WTC11 (cell line): ENCODE measurements around the gene MND1.

Source experiments
- CREB1 ChIP-seq: sonication (generic); formaldehyde crosslinking; IDR thresholded peaks from 2 replicates; pipeline ENCODE4 v1.8.0; 2023; ENCODE audit warnings: mild to moderate bottlenecking, missing genetic modification reagents
- ELF4 ChIP-seq: sonication (generic); formaldehyde crosslinking; IDR thresholded peaks from 2 replicates; pipeline ENCODE4 v1.8.1; 2022; ENCODE audit warnings: low read depth, mild to moderate bottlenecking, moderate library complexity, missing genetic modification reagents
- ETV6 ChIP-seq: sonication (generic); formaldehyde crosslinking; IDR thresholded peaks from 2 replicates; pipeline ENCODE4 v1.8.1; 2022; ENCODE audit warnings: mild to moderate bottlenecking, missing genetic modification reagents
- FOXK1 ChIP-seq: sonication (generic); formaldehyde crosslinking; IDR thresholded peaks from 2 replicates; pipeline ENCODE4 v1.8.0; 2022; ENCODE audit warnings: mild to moderate bottlenecking, moderate library complexity, missing genetic modification reagents
- NR1H2 ChIP-seq: sonication (generic); formaldehyde crosslinking; IDR thresholded peaks from 2 replicates; pipeline ENCODE4 v1.9.0; 2021; ENCODE audit warnings: mild to moderate bottlenecking, moderate library complexity, missing genetic modification reagents
- NR2C2 ChIP-seq: sonication (generic); formaldehyde crosslinking; IDR thresholded peaks from 2 replicates; pipeline ENCODE4 v1.8.0; 2022; ENCODE audit warnings: mild to moderate bottlenecking, missing genetic modification reagents
- SP1 ChIP-seq: sonication (generic); formaldehyde crosslinking; conservative IDR thresholded peaks from 2 replicates; pipeline ENCODE4 v1.8.1; 2022; ENCODE audit warnings: missing genetic modification reagents
- TEAD1 ChIP-seq: sonication (generic); formaldehyde crosslinking; IDR thresholded peaks from 2 replicates; pipeline ENCODE4 v1.8.0; 2022; ENCODE audit warnings: mild to moderate bottlenecking, missing genetic modification reagents
- TF ChIP-seq, protein P1 (sequence below): sonication (generic); formaldehyde crosslinking; IDR thresholded peaks from 2 replicates; pipeline ENCODE4 v1.8.0; 2022; ENCODE audit warnings: mild to moderate bottlenecking, missing genetic modification reagents
- TF ChIP-seq, protein P2 (sequence below): fragments of 250-450 bp; sonication (Bioruptor Pico); IDR thresholded peaks from 2 replicates; pipeline ENCODE4 v2.1.2; 2022; ENCODE audit warnings: mild to moderate bottlenecking, moderate library complexity
- TF ChIP-seq, protein P3 (sequence below): sonication (generic); formaldehyde crosslinking; conservative IDR thresholded peaks from 2 replicates; pipeline ENCODE4 v1.8.1; 2022; ENCODE audit warnings: mild to moderate bottlenecking, missing genetic modification reagents
- TF ChIP-seq, protein P4 (sequence below): fragments of 200-600 bp; IDR thresholded peaks from 2 replicates; pipeline ENCODE4 v1.8.0; 2022; ENCODE audit warnings: antibody characterized with exemption
- TF ChIP-seq, protein P5 (sequence below): fragments of 250-450 bp; sonication (Bioruptor Pico); IDR thresholded peaks from 2 replicates; pipeline ENCODE4 v1.8.0; 2021; ENCODE audit warnings: mild to moderate bottlenecking
- TF ChIP-seq, protein P6 (sequence below): fragments of 250-450 bp; sonication (Bioruptor Pico); IDR thresholded peaks from 2 replicates; pipeline ENCODE4 v1.9.0; 2021; ENCODE audit warnings: mild to moderate bottlenecking

DNA sequence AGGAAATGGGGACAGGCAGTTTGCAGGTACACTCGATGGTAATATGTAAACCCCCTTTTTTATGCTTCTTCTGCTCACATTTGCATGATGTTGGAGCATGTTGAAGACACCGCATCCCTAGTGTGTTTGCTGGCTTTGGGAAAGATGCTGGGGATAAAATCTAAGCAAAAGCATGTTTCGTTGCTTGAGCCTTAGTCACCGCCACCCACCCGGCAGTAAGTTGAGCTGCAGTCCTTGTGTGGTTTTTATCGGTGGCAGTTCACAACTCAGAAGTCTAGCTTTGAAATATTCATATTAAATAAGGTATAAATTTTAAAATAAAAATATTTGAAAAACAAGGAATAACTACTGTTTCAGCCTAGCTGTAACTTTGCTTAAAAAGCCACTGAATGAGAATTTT is 21.7 kb upstream of the MND1 start:
- TF ChIP-seq, protein P1, sequence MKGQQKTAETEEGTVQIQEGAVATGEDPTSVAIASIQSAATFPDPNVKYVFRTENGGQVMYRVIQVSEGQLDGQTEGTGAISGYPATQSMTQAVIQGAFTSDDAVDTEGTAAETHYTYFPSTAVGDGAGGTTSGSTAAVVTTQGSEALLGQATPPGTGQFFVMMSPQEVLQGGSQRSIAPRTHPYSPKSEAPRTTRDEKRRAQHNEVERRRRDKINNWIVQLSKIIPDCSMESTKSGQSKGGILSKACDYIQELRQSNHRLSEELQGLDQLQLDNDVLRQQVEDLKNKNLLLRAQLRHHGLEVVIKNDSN, result no peak
- TF ChIP-seq, protein P2, sequence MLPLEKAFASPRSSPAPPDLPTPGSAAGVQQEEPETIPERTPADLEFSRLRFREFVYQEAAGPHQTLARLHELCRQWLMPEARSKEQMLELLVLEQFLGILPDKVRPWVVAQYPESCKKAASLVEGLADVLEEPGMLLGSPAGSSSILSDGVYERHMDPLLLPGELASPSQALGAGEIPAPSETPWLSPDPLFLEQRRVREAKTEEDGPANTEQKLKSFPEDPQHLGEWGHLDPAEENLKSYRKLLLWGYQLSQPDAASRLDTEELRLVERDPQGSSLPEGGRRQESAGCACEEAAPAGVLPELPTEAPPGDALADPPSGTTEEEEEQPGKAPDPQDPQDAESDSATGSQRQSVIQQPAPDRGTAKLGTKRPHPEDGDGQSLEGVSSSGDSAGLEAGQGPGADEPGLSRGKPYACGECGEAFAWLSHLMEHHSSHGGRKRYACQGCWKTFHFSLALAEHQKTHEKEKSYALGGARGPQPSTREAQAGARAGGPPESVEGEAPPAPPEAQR (CRISPR knock-in tag), result no peak
- TF ChIP-seq, protein P3, sequence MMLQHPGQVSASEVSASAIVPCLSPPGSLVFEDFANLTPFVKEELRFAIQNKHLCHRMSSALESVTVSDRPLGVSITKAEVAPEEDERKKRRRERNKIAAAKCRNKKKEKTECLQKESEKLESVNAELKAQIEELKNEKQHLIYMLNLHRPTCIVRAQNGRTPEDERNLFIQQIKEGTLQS, result no peak
- TF ChIP-seq, protein P4, sequence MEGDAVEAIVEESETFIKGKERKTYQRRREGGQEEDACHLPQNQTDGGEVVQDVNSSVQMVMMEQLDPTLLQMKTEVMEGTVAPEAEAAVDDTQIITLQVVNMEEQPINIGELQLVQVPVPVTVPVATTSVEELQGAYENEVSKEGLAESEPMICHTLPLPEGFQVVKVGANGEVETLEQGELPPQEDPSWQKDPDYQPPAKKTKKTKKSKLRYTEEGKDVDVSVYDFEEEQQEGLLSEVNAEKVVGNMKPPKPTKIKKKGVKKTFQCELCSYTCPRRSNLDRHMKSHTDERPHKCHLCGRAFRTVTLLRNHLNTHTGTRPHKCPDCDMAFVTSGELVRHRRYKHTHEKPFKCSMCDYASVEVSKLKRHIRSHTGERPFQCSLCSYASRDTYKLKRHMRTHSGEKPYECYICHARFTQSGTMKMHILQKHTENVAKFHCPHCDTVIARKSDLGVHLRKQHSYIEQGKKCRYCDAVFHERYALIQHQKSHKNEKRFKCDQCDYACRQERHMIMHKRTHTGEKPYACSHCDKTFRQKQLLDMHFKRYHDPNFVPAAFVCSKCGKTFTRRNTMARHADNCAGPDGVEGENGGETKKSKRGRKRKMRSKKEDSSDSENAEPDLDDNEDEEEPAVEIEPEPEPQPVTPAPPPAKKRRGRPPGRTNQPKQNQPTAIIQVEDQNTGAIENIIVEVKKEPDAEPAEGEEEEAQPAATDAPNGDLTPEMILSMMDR, result no peak
- no peak for TF ChIP-seq CREB1 (CRISPR knock-in tag)
- TF ChIP-seq ETV6 (CRISPR knock-in tag), result no peak
- TF ChIP-seq, protein P5, sequence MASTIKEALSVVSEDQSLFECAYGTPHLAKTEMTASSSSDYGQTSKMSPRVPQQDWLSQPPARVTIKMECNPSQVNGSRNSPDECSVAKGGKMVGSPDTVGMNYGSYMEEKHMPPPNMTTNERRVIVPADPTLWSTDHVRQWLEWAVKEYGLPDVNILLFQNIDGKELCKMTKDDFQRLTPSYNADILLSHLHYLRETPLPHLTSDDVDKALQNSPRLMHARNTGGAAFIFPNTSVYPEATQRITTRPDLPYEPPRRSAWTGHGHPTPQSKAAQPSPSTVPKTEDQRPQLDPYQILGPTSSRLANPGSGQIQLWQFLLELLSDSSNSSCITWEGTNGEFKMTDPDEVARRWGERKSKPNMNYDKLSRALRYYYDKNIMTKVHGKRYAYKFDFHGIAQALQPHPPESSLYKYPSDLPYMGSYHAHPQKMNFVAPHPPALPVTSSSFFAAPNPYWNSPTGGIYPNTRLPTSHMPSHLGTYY (CRISPR knock-in tag), result no peak
- TF ChIP-seq ELF4 (CRISPR knock-in tag), result no peak
- no peak for TF ChIP-seq NR1H2 (CRISPR knock-in tag)
- no peak for TF ChIP-seq FOXK1 (CRISPR knock-in tag)
- TF ChIP-seq, protein P6, sequence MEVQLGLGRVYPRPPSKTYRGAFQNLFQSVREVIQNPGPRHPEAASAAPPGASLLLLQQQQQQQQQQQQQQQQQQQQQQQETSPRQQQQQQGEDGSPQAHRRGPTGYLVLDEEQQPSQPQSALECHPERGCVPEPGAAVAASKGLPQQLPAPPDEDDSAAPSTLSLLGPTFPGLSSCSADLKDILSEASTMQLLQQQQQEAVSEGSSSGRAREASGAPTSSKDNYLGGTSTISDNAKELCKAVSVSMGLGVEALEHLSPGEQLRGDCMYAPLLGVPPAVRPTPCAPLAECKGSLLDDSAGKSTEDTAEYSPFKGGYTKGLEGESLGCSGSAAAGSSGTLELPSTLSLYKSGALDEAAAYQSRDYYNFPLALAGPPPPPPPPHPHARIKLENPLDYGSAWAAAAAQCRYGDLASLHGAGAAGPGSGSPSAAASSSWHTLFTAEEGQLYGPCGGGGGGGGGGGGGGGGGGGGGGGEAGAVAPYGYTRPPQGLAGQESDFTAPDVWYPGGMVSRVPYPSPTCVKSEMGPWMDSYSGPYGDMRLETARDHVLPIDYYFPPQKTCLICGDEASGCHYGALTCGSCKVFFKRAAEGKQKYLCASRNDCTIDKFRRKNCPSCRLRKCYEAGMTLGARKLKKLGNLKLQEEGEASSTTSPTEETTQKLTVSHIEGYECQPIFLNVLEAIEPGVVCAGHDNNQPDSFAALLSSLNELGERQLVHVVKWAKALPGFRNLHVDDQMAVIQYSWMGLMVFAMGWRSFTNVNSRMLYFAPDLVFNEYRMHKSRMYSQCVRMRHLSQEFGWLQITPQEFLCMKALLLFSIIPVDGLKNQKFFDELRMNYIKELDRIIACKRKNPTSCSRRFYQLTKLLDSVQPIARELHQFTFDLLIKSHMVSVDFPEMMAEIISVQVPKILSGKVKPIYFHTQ (CRISPR knock-in tag), result no peak
- no peak for TF ChIP-seq NR2C2
- no peak for TF ChIP-seq TEAD1 (CRISPR knock-in tag)
- no peak for TF ChIP-seq SP1 (CRISPR knock-in tag)
